Measurements from ENCODE around the gene SUCO. TPM values are rescaled to one million over a fixed set of nuclear protein-coding genes. Genes with fewer than 3 reads are reported as not detected.
A peak's percentile ranks its signal among the peaks of the same experiment; 100 is the strongest.

The SUCO gene
- total RNA-seq, 1 experiment from 2014 or later, result 22.6 TPM

DNA sequence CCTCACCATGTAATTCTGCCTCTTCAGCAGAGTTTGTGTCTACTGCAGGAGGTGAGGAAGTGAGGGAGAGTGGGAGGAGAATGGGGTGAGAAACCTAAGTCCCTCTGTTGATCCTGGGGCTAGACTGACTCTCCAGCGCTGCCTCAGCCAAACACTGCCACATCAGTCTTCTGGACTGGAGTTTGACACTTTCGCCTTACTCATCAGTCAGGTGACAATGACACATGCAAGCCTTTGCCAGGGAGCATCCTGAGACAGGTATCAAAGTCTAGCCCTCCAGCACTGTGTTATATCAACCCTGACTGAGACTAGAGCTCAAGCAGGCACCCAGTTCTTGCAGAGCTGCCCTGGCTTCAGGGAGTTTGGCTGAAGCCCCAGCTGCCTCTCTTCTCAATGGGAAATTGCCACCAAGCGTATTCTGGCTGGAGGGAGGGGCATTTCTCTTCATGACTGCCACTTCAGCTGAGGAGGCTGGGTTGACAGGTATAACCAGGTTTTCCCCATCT lies 33.3 kb upstream of the SUCO start:
- no TSS peak for BruUV-seq (replicated peaks)
- TF ChIP-seq YY1 (IDR thresholded peaks at IDR 0.05; ENCODE audit: extremely low read depth, insufficient replicate concordance, low read depth, low read length) (peak; percentile 23), SP1 (IDR thresholded peaks at IDR 0.05; ENCODE audit: low read depth) (no peak), MAX (IDR thresholded peaks at IDR 0.05) (peak; percentile 60; the same call in 1 of the 2 replicates), SIN3A (IDR thresholded peaks at IDR 0.05; ENCODE audit: low read depth) (peak; percentile 56), CBX3 (IDR thresholded peaks at IDR 0.05; ENCODE audit: low read depth) (0 out of 2 replicates have a peak, but pooled peaks have one; percentile 55), TCF7L2 (IDR thresholded peaks at IDR 0.05; ENCODE audit: borderline replicate concordance, extremely low read depth, insufficient read depth, insufficient read length) (no peak), CEBPB (IDR thresholded peaks at IDR 0.05; ENCODE audit: low read depth) (no peak), JUND (IDR thresholded peaks at IDR 0.05) (peak; percentile 62), EZH2phosphoT487 (IDR thresholded peaks at IDR 0.05; ENCODE audit: borderline replicate concordance) (no peak), POLR2AphosphoS5 (IDR thresholded peaks at IDR 0.05; ENCODE audit: low read depth, low read length) (no peak), FOSL1 (IDR thresholded peaks at IDR 0.05; ENCODE audit: low read depth) (peak; percentile 75; the same call in 1 of the 2 replicates)
- CTCF ChIA-PET, result no interaction called here
- Histone ChIP-seq H3K4me2 (ENCODE audit: low read length) (peak overlapping the region; percentile 44), H3K9me3 (ENCODE audit: control insufficient read depth in 1 of 2, insufficient read depth in 1 of 2, low read depth in 1 of 2, low read length in 2 of 2) (no peaks in the 10 kb centered on the region), H3K36me3 (ENCODE audit: control insufficient read depth in 1 of 2, insufficient read depth in 2 of 2, low read length in 2 of 2) (no peaks in the 10 kb centered on the region), H3K79me2 (ENCODE audit: insufficient read depth, low read length) (no peaks in the 10 kb centered on the region), H3K27me3 (ENCODE audit: insufficient read depth, low read length) (no peaks in the 10 kb centered on the region), H3K4me3 (replicated peaks in 1 of 2; ENCODE audit: low read depth in 1 of 2, low read length in 2 of 2) (no peak overlapping the region), H2AFZ (ENCODE audit: low read depth, low read length, poor library complexity, severe bottlenecking) (no peak overlapping the region), H3K9me2 (ENCODE audit: insufficient read depth) (no peaks in the 10 kb centered on the region), H3K9ac (ENCODE audit: low read length) (no peak overlapping the region), H4K20me1 (ENCODE audit: insufficient read depth) (no peaks in the 10 kb centered on the region), H3K27ac (ENCODE audit: low read depth, low read length) (no peak overlapping the region), H3K4me1 (ENCODE audit: control insufficient read depth in 1 of 2, insufficient read depth in 2 of 2, low read length in 2 of 2) (peaks cover 13 to 20% of the 10 kb centered on the region in 2 experiments; a peak in 3 of 4 replicates)
- DNase-seq (ENCODE audit: low read depth, low spot score) (peak; percentile 29), ATAC-seq (peak; percentile 93)
- intact Hi-C loops (cut with micrococcal nuclease), result no loop called here
- POLR2A ChIA-PET, result no interaction called here
- RAD21 ChIA-PET (ENCODE audit: low non-redundant PET in 1 of 2, low total read pairs in 2 of 2, uncharacterized antibody in 2 of 2, unreplicated experiment in 2 of 2), result no interaction called here

GRCh38 chr1:172500207-172500606 lies 32.7 kb upstream of the SUCO start:
- Histone ChIP-seq H3K36me3 (ENCODE audit: control insufficient read depth in 1 of 2, insufficient read depth in 2 of 2, low read length in 2 of 2) (no peaks in the 10 kb centered on the region), H4K20me1 (ENCODE audit: insufficient read depth) (no peaks in the 10 kb centered on the region), H2AFZ (ENCODE audit: low read depth, low read length, poor library complexity, severe bottlenecking) (no peak overlapping the region), H3K4me1 (ENCODE audit: control insufficient read depth in 1 of 2, insufficient read depth in 2 of 2, low read length in 2 of 2) (peaks cover 13 to 20% of the 10 kb centered on the region in 2 experiments; a peak in 3 of 4 replicates), H3K27me3 (ENCODE audit: insufficient read depth, low read length) (no peaks in the 10 kb centered on the region), H3K9me3 (ENCODE audit: control insufficient read depth in 1 of 2, insufficient read depth in 1 of 2, low read depth in 1 of 2, low read length in 2 of 2) (no peaks in the 10 kb centered on the region), H3K27ac (ENCODE audit: low read depth, low read length) (no peak overlapping the region), H3K9ac (ENCODE audit: low read length) (no peak overlapping the region), H3K4me2 (ENCODE audit: low read length) (no peak overlapping the region), H3K4me3 (replicated peaks in 1 of 2; ENCODE audit: low read depth in 1 of 2, low read length in 2 of 2) (no peak overlapping the region), H3K79me2 (ENCODE audit: insufficient read depth, low read length) (no peaks in the 10 kb centered on the region), H3K9me2 (ENCODE audit: insufficient read depth) (no peaks in the 10 kb centered on the region)
- POLR2A ChIA-PET, result no interaction called here
- DNase-seq (ENCODE audit: low read depth, low spot score), result no peak
- CTCF ChIA-PET, result no interaction called here
- ATAC-seq, result no peak
- BruUV-seq (replicated peaks), result no TSS peak
- intact Hi-C loops (cut with micrococcal nuclease), result no loop called here
- RAD21 ChIA-PET (ENCODE audit: low non-redundant PET in 1 of 2, low total read pairs in 2 of 2, uncharacterized antibody in 2 of 2, unreplicated experiment in 2 of 2), result no interaction called here
- TF ChIP-seq EZH2 (IDR thresholded peaks at IDR 0.05) (no peak), CBX3 (IDR thresholded peaks at IDR 0.05; ENCODE audit: low read depth) (no peak), SP1 (IDR thresholded peaks at IDR 0.05; ENCODE audit: low read depth) (no peak), POLR2AphosphoS5 (IDR thresholded peaks at IDR 0.05; ENCODE audit: low read depth, low read length) (no peak), FOSL1 (IDR thresholded peaks at IDR 0.05; ENCODE audit: low read depth) (no peak), MAX (IDR thresholded peaks at IDR 0.05) (no peak), POLR2A (IDR thresholded peaks at IDR 0.05; ENCODE audit: borderline replicate concordance, extremely low read depth, insufficient read depth, insufficient read length) (no peak), YY1 (IDR thresholded peaks at IDR 0.05; ENCODE audit: extremely low read depth, insufficient replicate concordance, low read depth, low read length) (no peak), CTCF (IDR thresholded peaks at IDR 0.05 in 2 of 3, conservative IDR thresholded peaks at IDR 0.05 in 1 of 3; ENCODE audit: borderline replicate concordance in 1 of 3, insufficient read depth in 1 of 3, low read depth in 2 of 3, low read length in 2 of 3) (no peak), EGR1 (IDR thresholded peaks at IDR 0.05; ENCODE audit: low read depth) (no peak)
- TF ChIP-seq, protein P1, sequence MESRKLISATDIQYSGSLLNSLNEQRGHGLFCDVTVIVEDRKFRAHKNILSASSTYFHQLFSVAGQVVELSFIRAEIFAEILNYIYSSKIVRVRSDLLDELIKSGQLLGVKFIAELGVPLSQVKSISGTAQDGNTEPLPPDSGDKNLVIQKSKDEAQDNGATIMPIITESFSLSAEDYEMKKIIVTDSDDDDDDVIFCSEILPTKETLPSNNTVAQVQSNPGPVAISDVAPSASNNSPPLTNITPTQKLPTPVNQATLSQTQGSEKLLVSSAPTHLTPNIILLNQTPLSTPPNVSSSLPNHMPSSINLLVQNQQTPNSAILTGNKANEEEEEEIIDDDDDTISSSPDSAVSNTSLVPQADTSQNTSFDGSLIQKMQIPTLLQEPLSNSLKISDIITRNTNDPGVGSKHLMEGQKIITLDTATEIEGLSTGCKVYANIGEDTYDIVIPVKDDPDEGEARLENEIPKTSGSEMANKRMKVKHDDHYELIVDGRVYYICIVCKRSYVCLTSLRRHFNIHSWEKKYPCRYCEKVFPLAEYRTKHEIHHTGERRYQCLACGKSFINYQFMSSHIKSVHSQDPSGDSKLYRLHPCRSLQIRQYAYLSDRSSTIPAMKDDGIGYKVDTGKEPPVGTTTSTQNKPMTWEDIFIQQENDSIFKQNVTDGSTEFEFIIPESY (IDR thresholded peaks at IDR 0.05; ENCODE audit: extremely low read depth, insufficient replicate concordance, low read length), result no peak

Measured in HCT116 (cell line).